ENCODE measurements around the gene FPR2. TPM values are rescaled to one million over a fixed set of nuclear protein-coding genes. Genes with fewer than 3 reads are reported as not detected.

Gene FPR2
- total and polyA plus RNA-seq, 9 of the 15 experiments (the other 6 are each of a cell fraction or from before 2014, with no cell fraction given): 0.03 to 0.15 (median 0.07) TPM; not detected in 6

GRCh38 chr19:51755571-51755970, 5.4 kb upstream of the FPR2 start:
- ATAC-seq (no peak), DNase-seq (ENCODE audit: extremely low read depth in 1 of 4, low spot score in 3 of 4) (no peak), FAIRE-seq (no peak)
- Histone ChIP-seq H3K4me1 (replicated peaks in 1 of 2; ENCODE audit: control insufficient read depth in 2 of 2, insufficient read depth in 2 of 2, low read length in 2 of 2) (peaks cover 0 to 9% of the 10 kb centered on the region in 2 experiments; a peak in 3 of 5 replicates), H3K4me2 (ENCODE audit: insufficient read depth, low read length) (no peak overlapping the region), H2AFZ (ENCODE audit: low read depth, low read length) (peak overlapping the region; percentile 55; the same call in 1 of the 2 replicates), H3K9ac (ENCODE audit: insufficient read depth in 1 of 2, low read depth in 2 of 2, low read length in 2 of 2) (no peak overlapping the region), H3K27me3 (ENCODE audit: control insufficient read depth in 2 of 2, insufficient read depth in 2 of 2, low read length in 2 of 2) (peaks cover 0 to 4% of the 10 kb centered on the region in 2 experiments; a peak in 1 of 5 replicates), H4K20me1 (replicated peaks; ENCODE audit: control insufficient read depth, insufficient read depth, low read length) (no peaks in the 10 kb centered on the region), H3K36me3 (ENCODE audit: control insufficient read depth, insufficient read depth, low read length) (no peaks in the 10 kb centered on the region), H3K4me3 (no peak overlapping the region), H3K79me2 (ENCODE audit: control insufficient read depth, insufficient read depth, low read length) (no peaks in the 10 kb centered on the region), H3K27ac (ENCODE audit: extremely low read depth, low read depth, low read length) (no peak overlapping the region), H3K9me3 (replicated peaks; ENCODE audit: control insufficient read depth, insufficient read depth, low read depth, low read length) (no peaks in the 10 kb centered on the region), H3K9me1 (ENCODE audit: control insufficient read depth, insufficient read depth, low read length) (no peaks in the 10 kb centered on the region)
- BruUV-seq (replicated peaks): no TSS peak
- CTCF ChIA-PET (ENCODE audit: low intra/inter-chr PET ratio): no interaction called here
- 41% methylated on average over 7 of the region's 7 CpGs for WGBS (ENCODE audit: insufficient coverage, low coverage, missing lambda C conversion rate)
- intact Hi-C loops (cut with micrococcal nuclease): no loop called here
- POLR2A ChIA-PET: no interaction called here
- in situ Hi-C loops (cut with MboI): no loop called here
- TF ChIP-seq CTBP1 (IDR thresholded peaks at IDR 0.05; ENCODE audit: borderline replicate concordance) (no peak), GTF2E2 (tag; IDR thresholded peaks at IDR 0.05) (no peak), ZNF263 (CRISPR knock-in tag; IDR thresholded peaks at IDR 0.05; ENCODE audit: borderline replicate concordance) (no peak), CTCF (IDR thresholded peaks at IDR 0.05 in 2 of 3, conservative IDR thresholded peaks at IDR 0.05 in 1 of 3; ENCODE audit: insufficient read depth in 2 of 3, low read depth in 1 of 3, low read length in 3 of 3) (no peak), NR2C2 (CRISPR knock-in tag; IDR thresholded peaks at IDR 0.05) (no peak), NR2C2 (tag; IDR thresholded peaks at IDR 0.05) (no peak), POLR3G (IDR thresholded peaks at IDR 0.05; ENCODE audit: extremely low read depth, insufficient read length, insufficient replicate concordance) (no peak), NFIX (CRISPR knock-in tag; IDR thresholded peaks at IDR 0.05; ENCODE audit: low read depth) (no peak), FOXJ3 (CRISPR knock-in tag; IDR thresholded peaks at IDR 0.05) (no peak), RB1 (IDR thresholded peaks at IDR 0.05; ENCODE audit: low read depth) (no peak), MBD2 (IDR thresholded peaks at IDR 0.05; ENCODE audit: borderline replicate concordance, low read depth) (no peak), PCBP1 (IDR thresholded peaks at IDR 0.05; ENCODE audit: low read depth, low read length, poor library complexity, severe bottlenecking) (no peak), PTTG1 (tag; IDR thresholded peaks at IDR 0.05; ENCODE audit: low read depth) (no peak), SMARCB1 (IDR thresholded peaks at IDR 0.05; ENCODE audit: insufficient read length, low read depth) (no peak), TFE3 (CRISPR knock-in tag; IDR thresholded peaks at IDR 0.05) (no peak), RNF219 (CRISPR knock-in tag; IDR thresholded peaks at IDR 0.05) (no peak), RCOR1 (IDR thresholded peaks at IDR 0.05; ENCODE audit: borderline replicate concordance in 1 of 2, low read depth in 2 of 2, low read length in 2 of 2) (no peak), DPF2 (IDR thresholded peaks at IDR 0.05) (no peak), BHLHE40 (IDR thresholded peaks at IDR 0.05; ENCODE audit: low read length) (no peak)

Measured in K562 (cell line).